Activated gamma-delta T cell treated with anti-CD3 and anti-CD28 coated beads, Interleukin-2, amount 50 U/mL, for 16 hours (primary cell): Measurements from ENCODE around the gene SAMM50.

ENCODE experiments used
- DNase-seq: peaks from one replicate; pipeline ENCODE4 v3.0.0-alpha.2; 2020; ENCODE audit warnings: low read depth

SAMM50 gene

DNA sequence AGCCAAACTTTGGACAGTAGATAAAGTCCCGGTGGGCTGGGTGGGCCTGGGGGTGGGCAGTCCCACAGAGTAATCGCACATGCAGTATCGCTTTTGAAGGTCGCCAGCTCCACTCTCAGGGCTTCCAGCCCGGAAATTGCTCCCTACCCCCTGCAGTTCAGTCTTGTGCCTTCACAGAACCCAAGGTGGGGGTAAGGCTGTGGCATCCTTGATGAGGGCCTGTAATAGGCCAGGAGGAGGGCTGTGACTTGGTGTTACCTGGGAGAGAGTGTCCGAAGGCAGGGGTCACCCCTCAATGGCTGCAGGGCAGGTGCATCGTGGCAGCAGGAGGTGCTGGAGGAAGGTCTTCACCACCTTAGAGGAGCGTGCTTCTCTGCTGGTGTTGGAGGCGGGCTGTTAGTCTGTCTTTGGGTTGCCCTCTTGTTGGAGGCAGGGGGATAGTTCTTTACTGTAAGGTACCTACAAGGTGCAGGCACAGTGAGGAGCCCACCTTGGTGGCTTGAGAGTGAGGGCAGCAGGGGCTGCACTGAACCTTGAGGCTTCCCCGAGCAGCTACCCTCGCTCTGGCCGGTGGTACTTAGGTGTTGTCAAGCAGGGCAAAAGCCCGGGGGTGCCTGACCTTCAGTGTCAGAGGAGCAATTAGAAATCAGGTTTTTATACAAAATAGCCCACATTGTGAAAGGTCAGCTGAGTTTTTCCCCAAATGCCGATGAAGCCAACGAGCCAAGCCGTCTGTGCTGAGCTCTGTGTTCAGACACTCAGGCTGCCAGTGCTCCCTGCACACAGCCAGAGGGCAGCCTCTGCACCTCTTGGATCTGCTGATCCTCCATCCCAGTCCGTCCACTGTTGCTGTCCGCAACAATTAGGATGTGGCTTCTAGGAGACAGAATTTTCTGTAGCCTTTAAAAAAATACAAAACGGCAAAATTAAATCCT lies 21.9 kb downstream of the SAMM50 start:
- DNase-seq: no peak

DNA sequence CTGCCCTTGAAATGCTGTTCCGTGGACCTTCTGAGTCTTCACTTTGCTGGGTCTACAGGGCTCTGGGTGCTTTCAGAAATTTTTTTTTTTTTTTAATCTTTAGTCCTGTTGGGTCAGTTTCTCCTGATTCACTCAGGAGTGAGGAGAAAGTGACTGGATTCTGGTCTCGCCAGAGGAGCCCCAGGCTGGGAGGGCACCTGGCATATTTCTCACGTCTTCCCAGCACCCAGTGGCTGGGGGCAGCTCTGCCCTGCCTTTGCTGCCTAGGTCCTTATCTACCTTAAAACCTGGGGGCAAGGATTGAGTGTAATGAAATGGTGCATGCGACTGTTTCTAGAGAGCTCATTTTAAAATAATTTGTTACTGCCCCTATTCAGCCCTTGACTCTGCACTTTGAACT lies 23.3 kb downstream of the SAMM50 start:
- no peak for DNase-seq

- DNase-seq: no peak
These were observed 25.3 kb downstream of the SAMM50 start for GRCh38 chr22:43980579-43980978.

GRCh38 chr22:43980996-43981395 lies 25.8 kb downstream of the SAMM50 start:
- no peak for DNase-seq

DNA sequence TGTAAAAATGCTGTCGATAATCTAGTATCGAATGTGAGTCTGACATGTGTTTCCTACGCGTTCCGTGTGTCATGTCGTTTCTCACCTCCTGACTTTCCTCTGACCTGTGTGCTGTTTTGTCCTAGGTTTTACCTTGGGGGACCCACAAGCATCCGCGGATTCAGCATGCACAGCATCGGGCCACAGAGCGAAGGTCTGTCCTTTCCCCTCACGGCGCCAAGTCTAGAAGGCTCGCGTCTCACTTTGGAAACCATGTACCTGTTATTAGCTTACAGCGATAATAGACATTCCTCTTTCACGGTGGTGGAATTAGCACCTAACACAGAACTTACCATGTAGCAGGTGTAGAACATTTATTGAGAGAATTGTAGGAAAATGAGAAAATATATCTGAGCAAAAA lies 28.6 kb downstream of the SAMM50 start:
- DNase-seq: no peak

DNA sequence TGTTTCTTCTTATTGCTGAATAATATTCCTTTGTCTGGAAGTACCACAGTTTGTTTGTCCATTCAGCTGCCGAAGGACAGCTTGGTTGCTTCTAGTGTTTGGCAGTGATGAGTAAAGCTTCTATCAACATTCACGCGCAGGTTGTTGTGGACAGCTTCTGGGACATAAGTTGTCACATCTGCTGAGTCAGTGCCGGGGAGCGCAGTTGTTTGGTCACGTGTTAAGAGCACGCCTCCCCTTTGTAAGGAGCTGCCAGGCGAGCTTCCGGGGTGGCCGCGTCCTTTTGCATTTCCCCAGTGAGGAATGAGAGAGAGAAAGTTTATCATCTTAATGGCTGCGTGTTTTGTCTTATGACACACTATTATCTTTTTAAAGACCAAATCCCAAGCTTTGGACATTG lies 30.3 kb downstream of the SAMM50 start:
- no peak for DNase-seq

DNA sequence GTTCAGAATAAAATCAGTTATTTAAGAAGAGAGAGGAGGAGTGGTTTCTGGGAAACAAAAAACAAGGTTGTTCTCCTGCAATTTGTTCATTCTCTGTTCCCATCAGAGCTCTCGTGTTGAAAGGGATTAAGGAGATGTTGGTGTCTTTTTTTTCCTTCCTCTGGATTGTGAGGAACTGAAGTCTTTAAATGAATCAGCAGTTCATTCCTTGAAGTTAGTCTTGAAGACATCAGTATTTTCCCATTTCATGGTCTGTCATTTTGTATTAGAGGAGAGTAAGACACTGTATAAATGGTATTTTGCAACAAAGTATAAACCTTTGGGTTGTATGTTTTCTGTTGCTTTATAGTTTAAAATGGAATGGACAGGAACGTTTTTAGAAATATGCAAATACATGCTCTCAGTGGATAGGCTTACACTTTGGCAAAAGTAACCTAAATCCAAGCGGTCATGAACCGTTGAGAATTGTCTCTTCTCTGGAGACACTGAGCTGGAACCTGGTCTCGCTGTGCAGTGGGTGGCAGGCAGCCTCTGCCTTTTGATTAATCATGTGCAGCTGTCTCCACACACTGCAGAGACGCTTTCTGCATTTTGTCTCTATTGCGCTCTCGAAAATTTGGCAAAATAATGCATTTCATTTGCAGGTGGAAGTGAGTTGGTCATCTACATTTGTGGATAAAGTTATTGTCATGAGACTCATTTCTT lies 33.0 kb downstream of the SAMM50 start:
- no peak for DNase-seq

- DNase-seq: no peak
These were observed 33.7 kb downstream of the SAMM50 start for GRCh38 chr22:43988960-43989359.

- DNase-seq: no peak
These were observed 34.8 kb downstream of the SAMM50 start for GRCh38 chr22:43990044-43990443.

DNA sequence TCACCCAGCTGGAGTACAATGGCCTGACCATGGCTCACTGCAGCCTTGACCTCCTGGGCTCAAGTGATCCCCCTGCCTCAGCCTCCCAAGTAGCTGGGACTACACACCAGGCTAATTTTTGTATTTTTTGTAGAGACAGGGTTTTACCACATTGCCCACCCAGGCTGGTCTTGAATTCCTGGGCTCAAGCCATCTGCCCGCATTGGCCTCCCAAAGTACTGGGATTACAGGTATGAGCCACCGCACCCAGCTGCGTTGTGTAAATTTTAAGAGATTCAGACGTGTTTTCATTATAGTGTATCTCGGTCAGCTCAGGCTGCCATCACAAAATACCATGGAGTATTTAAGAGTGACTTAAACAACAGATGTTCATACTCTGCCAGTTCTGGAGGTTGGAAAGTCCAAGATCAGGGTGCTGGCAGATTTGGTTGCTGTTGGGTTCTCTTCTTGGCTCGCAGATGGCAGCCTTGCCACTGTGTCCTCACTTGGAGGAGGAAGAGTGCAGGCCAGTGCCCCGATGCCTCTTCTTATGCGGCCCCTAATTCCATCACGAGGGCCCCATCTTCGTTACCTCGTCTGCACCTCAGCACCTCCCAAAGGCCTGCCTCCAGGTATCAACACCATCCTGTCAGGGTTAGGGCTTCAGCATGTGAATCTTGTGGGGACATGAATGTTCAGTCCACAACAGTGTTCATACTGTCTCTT lies 36.2 kb downstream of the SAMM50 start:
- DNase-seq: no peak

GRCh38 chr22:43992331-43992821 lies 37.1 kb downstream of the SAMM50 start:
- DNase-seq: no peak

DNA sequence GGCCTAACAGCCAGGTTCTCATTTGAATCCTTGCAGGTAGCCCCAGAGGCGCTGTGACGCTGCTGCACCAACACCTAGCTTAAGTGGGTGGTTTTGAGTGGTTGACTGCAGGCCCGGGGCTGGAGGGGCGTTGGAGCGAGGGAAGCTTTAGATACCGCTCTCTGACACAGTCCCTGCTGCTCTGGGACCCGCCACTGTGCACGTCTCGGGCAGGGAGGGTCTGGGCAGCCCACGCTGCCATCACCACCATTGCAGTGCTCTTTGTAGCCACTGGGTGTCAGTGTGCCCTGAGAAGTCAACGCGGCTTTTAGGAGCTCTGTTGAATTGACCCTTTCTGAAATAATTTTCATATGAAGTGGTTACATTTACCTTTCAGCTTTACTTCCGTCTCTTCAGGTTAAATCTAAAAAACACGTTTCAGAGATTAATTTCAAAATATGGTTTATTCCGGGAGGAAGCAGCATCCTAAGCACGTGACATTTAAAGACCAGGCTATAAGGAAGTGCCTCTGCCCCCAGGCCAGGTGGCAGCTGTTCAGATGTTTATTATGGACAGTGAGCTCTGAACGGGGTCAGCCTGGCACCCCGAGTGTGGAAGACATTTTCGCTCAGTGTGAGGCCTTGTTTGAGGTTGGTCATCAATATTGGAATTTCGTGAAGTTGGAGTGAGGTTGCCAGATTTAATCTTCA lies 38.0 kb downstream of the SAMM50 start:
- DNase-seq: peak; percentile 36

GRCh38 chr22:43994006-43994405 lies 38.8 kb downstream of the SAMM50 start:
- no peak for DNase-seq

- no peak for DNase-seq
These were observed 39.2 kb downstream of the SAMM50 start for GRCh38 chr22:43994416-43994815.

GRCh38 chr22:43995057-43995685 lies 39.9 kb downstream of the SAMM50 start:
- DNase-seq: no peak

DNA sequence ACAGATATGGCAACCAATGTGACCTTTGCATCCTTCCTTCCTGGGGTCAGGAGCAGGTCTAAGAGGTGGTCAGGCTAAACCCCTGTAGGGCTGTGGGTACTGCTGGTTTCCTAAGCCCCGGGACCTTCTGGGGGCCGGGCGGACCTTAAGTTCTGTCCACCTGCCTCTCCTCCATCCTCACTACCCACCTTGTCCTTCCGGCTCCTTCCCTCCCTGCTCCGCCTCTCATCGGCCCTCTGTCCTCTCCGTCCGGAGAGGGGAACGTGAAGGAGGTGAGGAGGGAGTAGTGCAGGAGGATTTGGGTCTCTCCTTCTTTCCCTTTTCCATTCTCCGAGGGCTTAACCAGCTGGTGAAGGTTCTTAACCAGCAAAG lies 40.5 kb downstream of the SAMM50 start:
- no peak for DNase-seq

GRCh38 chr22:43996170-43996980 lies 41.1 kb downstream of the SAMM50 start:
- DNase-seq: peak; percentile 57

DNA sequence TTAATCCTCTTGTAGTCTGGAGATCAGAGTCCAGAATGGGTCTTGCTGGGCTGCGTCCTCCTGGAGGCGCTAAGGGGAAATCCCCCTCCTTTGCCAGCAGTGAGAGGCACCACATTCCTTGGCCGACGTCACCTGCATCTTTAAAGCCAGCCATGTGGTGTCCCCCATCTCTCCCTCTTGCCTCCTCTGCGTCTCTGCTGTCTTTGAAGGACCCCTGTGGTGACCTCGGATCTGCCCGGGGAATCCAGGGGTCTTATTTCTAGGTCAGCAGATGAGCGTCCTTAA lies 41.7 kb downstream of the SAMM50 start:
- no peak for DNase-seq

GRCh38 chr22:43998679-43999264 lies 43.5 kb downstream of the SAMM50 start:
- DNase-seq: no peak

DNA sequence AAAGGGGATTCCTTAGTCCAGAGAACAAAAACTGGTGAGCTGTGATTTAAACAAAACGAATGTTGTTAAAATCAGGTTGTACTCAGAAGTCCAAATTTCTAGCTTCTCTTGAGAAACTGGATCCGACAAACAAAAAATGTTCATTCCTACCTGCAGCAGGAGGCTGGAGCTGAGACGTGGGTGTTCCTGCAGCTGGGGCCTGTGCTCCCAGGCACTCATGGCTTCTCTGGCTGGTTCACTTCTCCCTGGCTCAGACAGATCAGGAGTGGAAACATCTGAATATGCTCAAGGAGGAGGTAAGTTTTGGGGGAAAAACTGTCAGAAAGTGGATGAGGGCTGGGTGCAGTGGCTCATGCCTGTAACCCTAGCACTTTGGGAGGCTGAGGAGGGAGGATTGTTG lies 44.1 kb downstream of the SAMM50 start:
- no peak for DNase-seq

DNA sequence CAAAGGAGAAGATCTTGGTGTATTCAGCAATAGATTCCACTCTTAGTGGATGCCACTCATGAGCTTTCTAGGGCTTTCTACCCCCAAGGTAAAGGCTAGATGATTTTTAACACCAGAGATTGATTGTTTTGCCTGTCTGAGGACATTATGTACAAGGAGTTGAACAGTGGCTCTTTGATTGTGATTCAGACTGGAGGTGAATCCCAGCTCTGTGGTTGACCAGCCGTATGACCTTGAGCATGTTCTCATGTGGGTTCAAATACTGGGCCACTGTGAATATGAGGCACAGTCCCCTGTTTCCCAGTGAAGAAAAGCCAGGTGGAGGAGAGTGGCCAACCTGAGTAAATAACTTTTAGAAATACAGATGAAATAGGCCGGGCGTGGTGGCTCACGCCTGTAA lies 44.9 kb downstream of the SAMM50 start:
- DNase-seq: no peak
